SK-N-SH (cell line): ENCODE measurements around the gene UBE2E2. TPM values are rescaled to one million over a fixed set of nuclear protein-coding genes. Genes with fewer than 3 reads are reported as not detected.

Experiments
- CTCF ChIA-PET: fragments of 300-600, 350-600 bp; formaldehyde crosslinking; extraction: SDS; loops from one replicate; lab custom pipeline; 2021; lab: Yijun Ruan, JAX
- POLR2A ChIA-PET: fragments of 350-600 bp; sonication (Branson Sonifier 250); formaldehyde crosslinking; extraction: SDS; loops from one replicate; lab custom pipeline; 2020; ENCODE audit warnings: antibody characterized with exemption, inconsistent platforms; lab: Yijun Ruan, JAX
- DNase-seq: peaks from one replicate; pipeline ENCODE4 v3.0.0; 2012
- H2AFZ ChIP-seq: fragments of 200-600 bp; sonication (generic); 2 replicates; pipeline ENCODE4 v1.8.1; 2016; ENCODE audit warnings: antibody characterized with exemption, mild to moderate bottlenecking, low read depth
- H3F3A ChIP-seq: fragments of 200-600 bp; sonication (generic); replicated peaks from 2 replicates; pipeline ENCODE3; 2016; ENCODE audit warnings: antibody characterized with exemption, mild to moderate bottlenecking; ENCODE audit not compliant: insufficient read depth
- H3K27ac ChIP-seq, 2 experiments: fragments of 200-500 bp in 1 of 2; fragments of 200-600 bp in 1 of 2; sonication (Bioruptor generic) in 1 of 2; sonication (generic), shearing (Covaris generic) in 1 of 2; 2 replicates each; pipeline versions ENCODE4 v1.5.1 to v1.6.1; 2014 to 2016; ENCODE audit warnings: low read depth in 2 of 2, inconsistent platforms in 1 of 2, low read length in 1 of 2, mild to moderate bottlenecking in 1 of 2, mixed read lengths in 1 of 2
- H3K27me3 ChIP-seq: fragments of 200-600 bp; sonication (generic), shearing (Covaris generic); 2 replicates; pipeline ENCODE4 v1.6.1; 2016; ENCODE audit warnings: mixed run types; ENCODE audit not compliant: insufficient read depth
- H3K36me3 ChIP-seq, 2 experiments: fragments of 200-500 bp in 1 of 2; fragments of 200-600 bp in 1 of 2; sonication (Bioruptor generic) in 1 of 2; sonication (generic) in 1 of 2; replicated peaks in 1 of 2; 2 replicates each; pipeline versions ENCODE3 to v1.5.1; 2014 to 2016; ENCODE audit warnings: low read length in 1 of 2, mild to moderate bottlenecking in 1 of 2; ENCODE audit not compliant: insufficient read depth in 2 of 2, control insufficient read depth in 1 of 2
- H3K4me1 ChIP-seq, 2 experiments: fragments of 200-500 bp in 1 of 2; fragments of 200-600 bp in 1 of 2; sonication (Bioruptor generic) in 1 of 2; sonication (generic), shearing (Covaris generic) in 1 of 2; 2 replicates each; pipeline versions ENCODE4 v1.5.1 to v1.6.1; 2014 to 2016; ENCODE audit warnings: low read depth in 1 of 2, low read length in 1 of 2, mixed run types in 1 of 2; ENCODE audit not compliant: insufficient read depth in 2 of 2, control insufficient read depth in 1 of 2
- H3K4me2 ChIP-seq: fragments of 200-600 bp; sonication (generic), shearing (Covaris generic); 2 replicates; pipeline ENCODE4 v1.6.1; 2017; ENCODE audit warnings: mixed run types
- H3K4me3 ChIP-seq, 2 experiments: fragments of 200-500 bp in 1 of 2; fragments of 200-600 bp in 1 of 2; sonication (Bioruptor generic) in 1 of 2; sonication (generic), shearing (Covaris generic) in 1 of 2; 2 replicates each; pipeline versions ENCODE4 v1.5.1 to v1.8.1; 2014 to 2016; ENCODE audit warnings: low read depth in 2 of 2, inconsistent platforms in 1 of 2, low read length in 1 of 2, mild to moderate bottlenecking in 1 of 2, mixed read lengths in 1 of 2, moderate library complexity in 1 of 2
- H3K79me2 ChIP-seq: fragments of 200-600 bp; sonication (generic); 2 replicates; pipeline ENCODE4 v1.8.1; 2017; ENCODE audit warnings: mild to moderate bottlenecking; ENCODE audit not compliant: insufficient read depth
- H3K9ac ChIP-seq: fragments of 200-600 bp; sonication (generic); 2 replicates; pipeline ENCODE4 v1.6.1; 2017; ENCODE audit warnings: mixed run types
- H3K9me2 ChIP-seq: fragments of 200-600 bp; sonication (generic); 2 replicates; pipeline ENCODE4 v1.6.1; 2017; ENCODE audit warnings: mixed run types
- H3K9me3 ChIP-seq: fragments of 200-600 bp; sonication (generic); 2 replicates; pipeline ENCODE4 v1.6.1; 2017; ENCODE audit warnings: mixed run types, mild to moderate bottlenecking, moderate library complexity
- H4K20me1 ChIP-seq: fragments of 200-600 bp; sonication (generic); 2 replicates; pipeline ENCODE4 v1.6.1; 2017; ENCODE audit warnings: mild to moderate bottlenecking, mixed run types; ENCODE audit not compliant: insufficient read depth
- EP300 ChIP-seq, 2 experiments: IDR thresholded peaks; 2 replicates each; pipeline versions ENCODE4 v1.4.0 to v1.6.1; 2012; ENCODE audit warnings: borderline replicate concordance in 1 of 2, low read depth in 1 of 2, low read length in 1 of 2
- FOSL2 ChIP-seq: IDR thresholded peaks from 2 replicates; pipeline ENCODE4 v1.4.0; 2012; ENCODE audit warnings: low read depth, mild to moderate bottlenecking, moderate library complexity, borderline replicate concordance
- NFIC ChIP-seq: IDR thresholded peaks from 2 replicates; pipeline ENCODE4 v1.4.0; 2012; ENCODE audit warnings: borderline replicate concordance
- NRF1 ChIP-seq: IDR thresholded peaks from 2 replicates; pipeline ENCODE4 v1.6.1; 2012; ENCODE audit warnings: low read depth, mild to moderate bottlenecking, low read length
- POLR2AphosphoS5 ChIP-seq: IDR thresholded peaks from 2 replicates; pipeline ENCODE4 v1.6.1; 2012; ENCODE audit warnings: low read depth, low read length
- RAD21 ChIP-seq: IDR thresholded peaks from 2 replicates; pipeline ENCODE4 v1.6.1; 2012; ENCODE audit warnings: mild to moderate bottlenecking, low read length
- RCOR1 ChIP-seq: fragments of 150-350 bp; IDR thresholded peaks from 2 replicates; pipeline ENCODE4 v1.6.1; 2017; ENCODE audit warnings: antibody characterized with exemption, low read length
- RFX5 ChIP-seq: IDR thresholded peaks from 2 replicates; pipeline ENCODE4 v1.6.1; 2012; ENCODE audit warnings: mild to moderate bottlenecking, improper control_type of control experiment, low read length
- SMC3 ChIP-seq: IDR thresholded peaks from 2 replicates; pipeline ENCODE4 v1.6.1; 2012; ENCODE audit warnings: low read depth, low read length, improper control_type of control experiment
- TAF1 ChIP-seq: IDR thresholded peaks from 2 replicates; pipeline ENCODE4 v1.6.1; 2012; ENCODE audit warnings: low read depth, mild to moderate bottlenecking, low read length, moderate library complexity, borderline replicate concordance
- TEAD4 ChIP-seq: IDR thresholded peaks from 2 replicates; pipeline ENCODE4 v1.4.0; 2012; ENCODE audit warnings: mild to moderate bottlenecking, borderline replicate concordance; ENCODE audit not compliant: insufficient read depth
- USF2 ChIP-seq: fragments of 150-350 bp; IDR thresholded peaks from 2 replicates; pipeline ENCODE4 v1.6.1; 2017; ENCODE audit warnings: antibody characterized with exemption, low read length, low read depth, borderline replicate concordance
- ZBTB33 ChIP-seq: IDR thresholded peaks from 2 replicates; pipeline ENCODE4 v1.4.0; 2012; ENCODE audit warnings: low read depth, borderline replicate concordance
- WGBS: methylation state at CpG from one replicate; pipeline ENCODE4 v1.1.6; 2017; ENCODE audit warnings: low lambda C conversion rate; 5-methylcytosine and 5-hydroxymethylcytosine counted together
- polyA plus RNA-seq, 3 experiments: library from polyadenylated mRNA; depleted of rRNA; stranded (reverse); fragments of >200 nt; gene quantifications; 2 replicates each; pipeline ENCODE4 v1.2.3, GENCODE V29; 2012
- TF ChIP-seq, protein P1 (sequence below): IDR thresholded peaks from 2 replicates; pipeline ENCODE4; 2012
- TF ChIP-seq, protein P2 (sequence below): IDR thresholded peaks from 2 replicates; pipeline ENCODE4 v1.6.1; 2012; ENCODE audit warnings: mild to moderate bottlenecking, low read depth, low read length, moderate library complexity

The UBE2E2 gene
- polyA plus RNA-seq, 1 of the 3 experiments (the other 2 are of a cell fraction) = 46.4 TPM

GRCh38 chr3:23376516-23377248 is 173.6 kb downstream of the UBE2E2 start:
- Histone ChIP-seq H3F3A (no peaks in the 10 kb centered on the region), H4K20me1 (peaks cover 14% of the 10 kb centered on the region), H3K4me2 (no peak overlapping the region), H3K27ac (no peak overlapping the region), H3K4me3 (no peak overlapping the region), H3K9ac (no peak overlapping the region), H3K36me3 (no peaks in the 10 kb centered on the region), H3K9me3 (no peaks in the 10 kb centered on the region), H3K79me2 (0 out of 2 replicates have a peak, but pooled peaks cover 5% of the 10 kb centered on the region), H3K27me3 (no peaks in the 10 kb centered on the region)
- ChIA-PET POLR2A (no interaction called here), CTCF (interaction anchor here (1.1 kb wide), 1 partner anchor 13 kb away, joined by 3 read pairs; no protein-coding TSS in a partner anchor)
- no peak for DNase-seq
- no peak for TF ChIP-seq USF2
- no peak for TF ChIP-seq RAD21
- no peak for TF ChIP-seq NRF1
- no peak for TF ChIP-seq POLR2AphosphoS5
- no peak for TF ChIP-seq SMC3
- TF ChIP-seq NFIC = no peak
- no peak for TF ChIP-seq EP300 (IDR thresholded peaks at IDR 0.05; ENCODE audit: borderline replicate concordance in 1 of 2, low read depth in 1 of 2, low read length in 1 of 2)
- no peak for TF ChIP-seq RCOR1
- no peak for TF ChIP-seq TAF1
- TF ChIP-seq TEAD4 = no peak
- TF ChIP-seq FOSL2 = no peak
- TF ChIP-seq, protein P1, sequence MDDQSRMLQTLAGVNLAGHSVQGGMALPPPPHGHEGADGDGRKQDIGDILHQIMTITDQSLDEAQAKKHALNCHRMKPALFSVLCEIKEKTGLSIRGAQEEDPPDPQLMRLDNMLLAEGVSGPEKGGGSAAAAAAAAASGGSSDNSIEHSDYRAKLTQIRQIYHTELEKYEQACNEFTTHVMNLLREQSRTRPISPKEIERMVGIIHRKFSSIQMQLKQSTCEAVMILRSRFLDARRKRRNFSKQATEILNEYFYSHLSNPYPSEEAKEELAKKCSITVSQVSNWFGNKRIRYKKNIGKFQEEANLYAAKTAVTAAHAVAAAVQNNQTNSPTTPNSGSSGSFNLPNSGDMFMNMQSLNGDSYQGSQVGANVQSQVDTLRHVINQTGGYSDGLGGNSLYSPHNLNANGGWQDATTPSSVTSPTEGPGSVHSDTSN = no peak
- TF ChIP-seq, protein P2, sequence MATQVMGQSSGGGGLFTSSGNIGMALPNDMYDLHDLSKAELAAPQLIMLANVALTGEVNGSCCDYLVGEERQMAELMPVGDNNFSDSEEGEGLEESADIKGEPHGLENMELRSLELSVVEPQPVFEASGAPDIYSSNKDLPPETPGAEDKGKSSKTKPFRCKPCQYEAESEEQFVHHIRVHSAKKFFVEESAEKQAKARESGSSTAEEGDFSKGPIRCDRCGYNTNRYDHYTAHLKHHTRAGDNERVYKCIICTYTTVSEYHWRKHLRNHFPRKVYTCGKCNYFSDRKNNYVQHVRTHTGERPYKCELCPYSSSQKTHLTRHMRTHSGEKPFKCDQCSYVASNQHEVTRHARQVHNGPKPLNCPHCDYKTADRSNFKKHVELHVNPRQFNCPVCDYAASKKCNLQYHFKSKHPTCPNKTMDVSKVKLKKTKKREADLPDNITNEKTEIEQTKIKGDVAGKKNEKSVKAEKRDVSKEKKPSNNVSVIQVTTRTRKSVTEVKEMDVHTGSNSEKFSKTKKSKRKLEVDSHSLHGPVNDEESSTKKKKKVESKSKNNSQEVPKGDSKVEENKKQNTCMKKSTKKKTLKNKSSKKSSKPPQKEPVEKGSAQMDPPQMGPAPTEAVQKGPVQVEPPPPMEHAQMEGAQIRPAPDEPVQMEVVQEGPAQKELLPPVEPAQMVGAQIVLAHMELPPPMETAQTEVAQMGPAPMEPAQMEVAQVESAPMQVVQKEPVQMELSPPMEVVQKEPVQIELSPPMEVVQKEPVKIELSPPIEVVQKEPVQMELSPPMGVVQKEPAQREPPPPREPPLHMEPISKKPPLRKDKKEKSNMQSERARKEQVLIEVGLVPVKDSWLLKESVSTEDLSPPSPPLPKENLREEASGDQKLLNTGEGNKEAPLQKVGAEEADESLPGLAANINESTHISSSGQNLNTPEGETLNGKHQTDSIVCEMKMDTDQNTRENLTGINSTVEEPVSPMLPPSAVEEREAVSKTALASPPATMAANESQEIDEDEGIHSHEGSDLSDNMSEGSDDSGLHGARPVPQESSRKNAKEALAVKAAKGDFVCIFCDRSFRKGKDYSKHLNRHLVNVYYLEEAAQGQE = no peak
- TF ChIP-seq RFX5 = no peak
- TF ChIP-seq ZBTB33 = no peak
- TF ChIP-seq, all 33 proteins: peak for 0
- no peaks in the 10 kb centered on the region for H3K4me1 ChIP-seq
- H3K9me2 ChIP-seq = no peaks in the 10 kb centered on the region
- WGBS = 98% methylated on average over 3 of the region's 3 CpGs
- no peak overlapping the region for H2AFZ ChIP-seq
